HG03025 (cell line): ENCODE data around the gene ALS2CL.

Source experiments
- ATAC-seq: cut with Tn5 transposase; IDR thresholded peaks from one replicate; pipeline ENCODE4 v1.9.1; 2021; ENCODE audit warnings: mild to moderate bottlenecking, moderate library complexity; ENCODE audit not compliant: unreplicated experiment, low FRiP score

ALS2CL gene

GRCh38 chr3:46680298-46680826 lies 13.1 kb downstream of the ALS2CL start:
- ATAC-seq = no peak

GRCh38 chr3:46679681-46680080 lies 13.8 kb downstream of the ALS2CL start:
- no peak for ATAC-seq

GRCh38 chr3:46678280-46678679 lies 15.2 kb downstream of the ALS2CL start:
- no peak for ATAC-seq

- no peak for ATAC-seq
Observed at GRCh38 chr3:46677411-46677726, 16.1 kb downstream of the ALS2CL start.

- ATAC-seq = no peak
Observed at GRCh38 chr3:46676601-46677410, 16.7 kb downstream of the ALS2CL start.

- no peak for ATAC-seq
Observed at GRCh38 chr3:46675843-46676567, 17.5 kb downstream of the ALS2CL start.

GRCh38 chr3:46675426-46675825 lies 18.1 kb downstream of the ALS2CL start:
- ATAC-seq = no peak

- no peak for ATAC-seq
Observed at GRCh38 chr3:46674031-46674845, 19.2 kb downstream of the ALS2CL start.

- no peak for ATAC-seq
Observed at GRCh38 chr3:46673151-46674030, 20.1 kb downstream of the ALS2CL start.

- ATAC-seq = no peak
Observed at GRCh38 chr3:46672349-46672695, 21.2 kb downstream of the ALS2CL start.

- no peak for ATAC-seq
Observed at GRCh38 chr3:46671541-46672348, 21.7 kb downstream of the ALS2CL start.

GRCh38 chr3:46670891-46671427 lies 22.5 kb downstream of the ALS2CL start:
- ATAC-seq = no peak

GRCh38 chr3:46670000-46670890 lies 23.2 kb downstream of the ALS2CL start:
- no peak for ATAC-seq

GRCh38 chr3:46669191-46669999 lies 24.1 kb downstream of the ALS2CL start:
- ATAC-seq = no peak

- ATAC-seq = no peak
Observed at GRCh38 chr3:46668591-46668990, 24.9 kb downstream of the ALS2CL start.

- ATAC-seq = no peak
Observed at GRCh38 chr3:46668116-46668515, 25.4 kb downstream of the ALS2CL start.

- no peak for ATAC-seq
Observed at GRCh38 chr3:46667657-46668056, 25.8 kb downstream of the ALS2CL start.
